Measurements from ENCODE around the gene SLC17A5.
"Not testable (repeated sequence)": the region's sequence is repeated elsewhere in the genome, so short reads cannot be mapped to it uniquely, and the experiment has no call there.

Gene SLC17A5

GRCh38 chr6:73666393-73666792, 12.6 kb upstream of the SLC17A5 start:
- no peak for DNase-seq (ENCODE audit: low read depth in 3 of 3)

- no peak for DNase-seq (ENCODE audit: low read depth in 3 of 3)
Observed at GRCh38 chr6:73665686-73666319, 12.0 kb upstream of the SLC17A5 start.

GRCh38 chr6:73664701-73665100, 10.9 kb upstream of the SLC17A5 start:
- no peak for DNase-seq (ENCODE audit: low read depth in 3 of 3)

DNA sequence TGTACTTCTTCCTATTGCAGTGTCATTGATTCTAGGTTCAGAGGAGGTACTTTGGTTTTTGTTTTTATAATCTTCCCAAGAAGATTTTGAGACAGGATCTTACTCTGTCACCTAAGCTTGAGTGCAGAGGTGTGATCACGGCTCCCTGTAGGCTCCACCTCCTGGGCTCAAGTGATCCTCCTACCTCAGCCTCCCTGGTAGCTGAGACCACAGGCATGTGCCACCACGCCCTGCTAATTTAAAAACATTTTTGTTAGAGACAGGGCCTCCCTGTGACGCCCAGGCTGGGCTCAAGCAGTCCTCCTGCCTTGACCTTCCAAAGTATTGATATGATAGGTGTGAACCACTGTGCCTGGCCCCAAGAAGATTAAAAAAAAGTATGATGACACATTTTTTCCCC, 3.4 kb upstream of the SLC17A5 start:
- DNase-seq (ENCODE audit: low read depth in 3 of 3): peak in 1 of 3 donors; percentile 10

DNA sequence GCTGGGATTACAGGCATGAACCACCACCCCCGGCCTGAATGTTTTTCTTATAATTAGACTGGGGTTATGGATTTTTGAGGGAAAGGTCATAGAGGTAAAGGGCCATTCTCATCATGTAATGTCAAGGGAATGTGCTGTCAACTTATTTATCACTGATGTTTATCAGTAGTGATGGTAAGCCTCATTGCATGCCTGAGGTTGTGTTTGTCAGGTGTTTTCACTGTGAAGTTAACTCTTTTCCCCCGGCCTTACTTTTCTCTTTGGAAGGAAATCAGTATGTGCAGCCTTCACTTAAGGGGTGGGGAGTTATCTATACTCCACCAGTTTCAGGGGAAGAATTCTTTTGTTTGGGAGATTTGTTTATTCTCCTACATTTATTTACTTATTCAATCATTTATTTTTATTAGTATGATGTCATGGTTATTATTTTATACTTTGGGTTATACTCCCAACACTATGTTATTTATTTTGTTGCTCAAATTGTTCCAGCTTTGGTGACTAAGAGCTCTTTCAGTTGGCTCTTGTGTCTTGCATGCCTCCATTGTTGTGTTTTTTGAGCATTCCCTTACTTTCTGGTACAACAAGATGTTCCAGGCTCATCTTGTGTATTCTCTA, 2.8 kb upstream of the SLC17A5 start:
- no peak for DNase-seq (ENCODE audit: low read depth in 3 of 3)

DNA sequence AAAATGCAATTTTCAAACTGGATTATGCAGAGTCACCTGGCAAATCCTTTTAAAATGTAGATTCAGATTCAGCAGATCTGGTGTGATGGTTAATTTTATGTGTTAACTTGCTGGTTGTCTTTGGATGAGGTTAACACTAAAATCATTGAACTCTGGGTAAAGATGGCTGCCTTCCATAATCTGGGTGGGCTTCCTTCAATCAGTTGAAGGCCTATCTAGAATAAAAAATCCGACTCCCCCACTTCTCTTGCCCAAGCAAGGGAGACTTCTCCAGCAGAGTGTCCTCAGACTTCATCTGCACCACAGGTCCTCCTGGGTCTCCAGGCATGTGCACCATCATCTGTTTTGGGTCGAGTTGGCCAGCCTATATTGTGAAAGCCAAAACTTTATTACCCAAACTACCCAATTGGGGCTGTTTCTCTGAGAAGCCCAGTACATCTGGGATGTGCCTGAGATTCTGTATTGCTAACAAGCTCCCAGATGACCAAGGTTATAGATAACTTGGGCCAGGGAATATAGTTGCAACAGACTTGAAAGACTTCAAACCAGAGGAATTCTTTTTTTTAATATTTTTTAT, 1.6 kb upstream of the SLC17A5 start:
- no peak for DNase-seq (ENCODE audit: low read depth in 3 of 3)

DNA sequence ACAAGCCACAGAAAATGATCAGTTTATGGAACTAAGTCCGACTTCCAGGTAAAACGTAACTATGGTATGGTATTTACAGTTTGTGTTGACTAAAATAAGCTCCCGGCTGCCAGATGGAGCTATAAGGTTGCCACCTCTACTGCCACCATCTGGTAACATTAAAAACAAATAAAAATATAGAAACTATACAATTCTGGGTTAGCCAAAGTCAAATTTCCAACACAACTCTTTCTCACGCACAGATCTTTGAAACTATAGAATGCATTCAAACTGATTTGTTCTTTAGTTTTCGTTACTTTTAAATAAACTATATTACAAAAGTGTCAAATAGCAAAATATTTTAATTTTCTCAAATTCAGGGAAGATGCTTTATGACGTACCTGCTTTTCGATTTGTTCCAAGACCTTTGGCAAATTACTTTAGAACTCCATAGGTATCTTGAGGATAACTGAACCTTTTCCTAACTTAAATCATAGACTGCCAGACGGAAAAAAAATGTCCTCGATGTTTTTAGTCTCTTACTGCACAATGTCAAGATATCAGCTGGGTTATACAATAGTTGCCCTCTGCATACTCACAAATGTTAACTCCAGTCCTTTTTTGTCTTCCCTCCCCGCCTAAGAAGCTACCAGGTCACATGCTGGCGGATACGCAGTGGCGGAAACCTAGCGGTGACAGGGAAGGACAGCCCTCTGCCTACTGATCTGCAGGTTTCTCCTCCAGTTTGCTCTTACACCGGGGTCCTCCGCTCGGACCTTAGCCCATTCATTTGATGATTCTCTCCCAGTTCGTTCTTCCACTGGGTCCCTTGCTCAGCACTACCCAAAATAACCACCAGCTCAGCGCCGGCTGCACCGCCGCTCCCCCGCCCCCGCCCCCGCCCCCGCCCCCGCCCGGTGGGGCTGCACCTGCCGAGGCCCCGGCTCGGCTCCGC, 888 bp downstream of the SLC17A5 start:
- peak in 2 of 3 donors; percentile 45 to 52 for DNase-seq (ENCODE audit: low read depth in 3 of 3)

- DNase-seq (ENCODE audit: low read depth in 3 of 3): no peak
Observed at GRCh38 chr6:73649783-73650182, 4.0 kb downstream of the SLC17A5 start.

DNA sequence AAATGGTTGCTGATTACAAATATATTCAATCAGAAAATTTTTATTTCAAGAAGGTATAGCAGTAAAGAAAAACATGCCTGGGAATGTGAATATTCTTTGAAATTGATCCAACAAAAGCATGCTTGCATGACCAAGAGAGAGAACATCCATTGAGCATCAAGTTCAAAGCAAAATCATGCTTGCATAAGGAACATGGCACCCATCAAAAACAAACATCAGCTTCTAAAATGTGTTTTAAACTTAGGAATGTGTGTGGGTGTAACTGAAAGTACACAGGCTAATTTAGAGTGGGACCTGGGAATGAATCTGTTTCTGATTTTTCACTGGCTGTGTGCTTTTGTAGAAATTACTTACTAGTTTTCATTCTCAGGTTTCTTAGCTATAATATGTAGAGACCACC, 5.6 kb downstream of the SLC17A5 start:
- DNase-seq (ENCODE audit: low read depth in 3 of 3): no peak

- no peak for DNase-seq (ENCODE audit: low read depth in 3 of 3)
Observed at GRCh38 chr6:73644941-73645591, 8.7 kb downstream of the SLC17A5 start.

GRCh38 chr6:73644030-73644429, 9.8 kb downstream of the SLC17A5 start:
- DNase-seq (ENCODE audit: low read depth in 3 of 3): no peak

- no peak for DNase-seq (ENCODE audit: low read depth in 3 of 3)
Observed at GRCh38 chr6:73642530-73642929, 11.3 kb downstream of the SLC17A5 start.

DNA sequence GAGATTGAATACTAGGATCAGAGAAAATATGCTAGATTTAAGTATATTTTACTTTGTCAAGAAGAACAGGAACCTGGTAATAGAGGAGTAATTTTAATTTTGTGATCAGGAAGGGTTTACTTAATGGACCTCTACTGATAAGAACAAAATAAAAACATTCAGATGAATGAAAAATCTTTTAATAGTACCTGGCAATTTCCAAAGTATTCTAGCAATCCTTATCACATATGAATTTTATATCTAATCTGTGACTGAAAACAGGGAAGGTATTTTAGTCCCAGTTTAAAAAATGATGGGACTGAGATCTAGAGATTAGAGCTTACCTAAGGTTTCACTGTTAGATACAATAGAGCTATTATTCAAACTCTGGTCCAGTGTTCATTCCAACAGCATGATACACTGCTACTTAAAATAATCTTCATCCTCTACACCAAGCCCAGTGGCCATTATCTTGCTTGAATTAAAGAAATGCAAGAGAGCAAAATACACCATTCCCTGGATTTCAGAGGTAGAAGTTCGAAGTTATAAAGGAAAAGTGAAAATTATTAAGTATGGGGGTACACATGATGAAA, 13.5 kb downstream of the SLC17A5 start:
- no peak for DNase-seq (ENCODE audit: low read depth in 3 of 3)

GRCh38 chr6:73639040-73639439, 14.8 kb downstream of the SLC17A5 start:
- no peak for DNase-seq (ENCODE audit: low read depth in 3 of 3)

- no peak for DNase-seq (ENCODE audit: low read depth in 3 of 3)
Observed at GRCh38 chr6:73637404-73637803, 16.4 kb downstream of the SLC17A5 start.

GRCh38 chr6:73636048-73636447, 17.7 kb downstream of the SLC17A5 start:
- DNase-seq (ENCODE audit: low read depth in 3 of 3): no peak

GRCh38 chr6:73632346-73632745, 21.4 kb downstream of the SLC17A5 start:
- DNase-seq (ENCODE audit: low read depth in 3 of 3): no peak

DNA sequence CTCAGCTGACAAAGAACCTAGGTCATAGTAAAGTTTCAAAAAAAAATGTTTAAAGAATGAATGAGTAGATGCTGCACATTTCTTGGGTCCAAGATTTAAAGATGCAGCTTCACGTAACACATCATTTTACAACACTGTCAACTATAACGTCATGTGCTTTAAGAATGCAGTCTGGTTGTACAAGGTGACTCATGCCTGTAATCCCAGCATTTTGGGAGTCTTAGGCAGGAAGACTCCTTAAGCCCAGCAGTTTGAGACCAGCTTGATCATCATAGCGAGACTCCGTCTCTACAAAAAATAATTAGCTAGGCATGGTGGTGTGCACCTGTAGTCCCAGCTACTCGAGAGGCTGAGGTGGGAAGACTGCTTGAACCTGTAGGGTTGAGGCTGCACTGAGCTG, 21.9 kb downstream of the SLC17A5 start:
- DNase-seq (ENCODE audit: low read depth in 3 of 3): no peak

- no peak for DNase-seq (ENCODE audit: low read depth in 3 of 3)
Observed at GRCh38 chr6:73630401-73630800, 23.4 kb downstream of the SLC17A5 start.

DNA sequence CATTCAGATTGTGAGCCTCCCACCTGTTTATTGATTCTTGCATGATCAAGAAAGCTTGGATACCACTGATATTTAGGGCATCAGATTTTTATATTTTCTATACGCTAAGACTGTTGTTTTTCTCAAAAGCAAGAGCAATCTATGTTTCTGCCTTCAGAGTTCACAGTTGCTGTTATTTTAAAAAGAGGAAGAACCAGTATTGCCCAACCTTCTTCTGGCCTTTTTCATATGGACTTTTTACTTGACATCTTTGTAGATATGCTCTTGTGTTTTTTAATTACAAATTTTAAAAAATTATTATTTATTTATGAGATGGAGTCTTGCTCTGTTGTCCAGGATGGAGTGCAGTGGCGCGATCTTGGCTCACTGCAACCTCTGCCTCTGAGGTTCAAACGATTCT, 28.9 kb downstream of the SLC17A5 start:
- no peak for DNase-seq (ENCODE audit: low read depth in 3 of 3)

GRCh38 chr6:73623480-73623879, 30.3 kb downstream of the SLC17A5 start:
- not testable (repeated sequence) for DNase-seq (ENCODE audit: low read depth in 3 of 3)

Measured in stimulated activated CD4-positive, alpha-beta T cell treated with anti-CD3 and anti-CD28 coated beads, TNF-alpha, amount 100 ng/mL, for 48 hours (primary cell).